Spleen (tissue), 7 donors: ENCODE data around the gene LRCH4.

Experiments
- POLR2A ChIP-seq, 3 donors: fragments of 450-650 bp; IDR thresholded peaks; one replicate each; pipeline ENCODE4 v1.5.1; 2017; ENCODE audit warnings: antibody characterized with exemption in 3 of 3, mild to moderate bottlenecking in 1 of 3
- TF ChIP-seq, protein P1 (sequence below), 11 experiments: fragments of 200-600 bp in 7 of 11; fragments of 450-650 bp in 4 of 11; sonication (generic) in 4 of 11; IDR thresholded peaks in 8 of 11; conservative IDR thresholded peaks in 3 of 11; 1 replicate in 7 of 11; 2 replicates in 4 of 11; pipeline versions ENCODE4 v1.4.0 to v1.8.0; 2016 to 2021; ENCODE audit warnings: antibody characterized with exemption in 11 of 11, inconsistent platforms in 4 of 11, mild to moderate bottlenecking in 1 of 11
- donor health status: DM: no; HTN: no; CAD: no; lungs with moderate emphysema.
- donor health status: DM: no; HTN: no; CAD: no.
- donor health status: DM: no; HTN: no; CAD: no.

DNA sequence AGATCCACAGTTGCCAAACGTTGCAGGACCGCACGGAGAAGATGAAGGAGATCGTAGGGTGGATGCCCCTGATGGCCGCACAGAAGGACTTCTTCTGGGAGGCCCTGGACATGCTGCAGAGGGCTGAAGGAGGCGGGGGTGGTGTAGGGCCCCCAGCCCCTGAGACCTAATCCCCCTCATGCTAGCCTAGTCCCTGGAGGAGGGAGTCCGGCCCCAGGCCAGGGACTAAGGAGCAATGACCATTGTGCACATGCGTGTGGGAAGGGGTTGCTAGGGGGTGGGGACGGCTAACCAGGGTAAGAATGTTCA, 14.8 kb upstream of the LRCH4 start:
- TF ChIP-seq, protein P1, sequence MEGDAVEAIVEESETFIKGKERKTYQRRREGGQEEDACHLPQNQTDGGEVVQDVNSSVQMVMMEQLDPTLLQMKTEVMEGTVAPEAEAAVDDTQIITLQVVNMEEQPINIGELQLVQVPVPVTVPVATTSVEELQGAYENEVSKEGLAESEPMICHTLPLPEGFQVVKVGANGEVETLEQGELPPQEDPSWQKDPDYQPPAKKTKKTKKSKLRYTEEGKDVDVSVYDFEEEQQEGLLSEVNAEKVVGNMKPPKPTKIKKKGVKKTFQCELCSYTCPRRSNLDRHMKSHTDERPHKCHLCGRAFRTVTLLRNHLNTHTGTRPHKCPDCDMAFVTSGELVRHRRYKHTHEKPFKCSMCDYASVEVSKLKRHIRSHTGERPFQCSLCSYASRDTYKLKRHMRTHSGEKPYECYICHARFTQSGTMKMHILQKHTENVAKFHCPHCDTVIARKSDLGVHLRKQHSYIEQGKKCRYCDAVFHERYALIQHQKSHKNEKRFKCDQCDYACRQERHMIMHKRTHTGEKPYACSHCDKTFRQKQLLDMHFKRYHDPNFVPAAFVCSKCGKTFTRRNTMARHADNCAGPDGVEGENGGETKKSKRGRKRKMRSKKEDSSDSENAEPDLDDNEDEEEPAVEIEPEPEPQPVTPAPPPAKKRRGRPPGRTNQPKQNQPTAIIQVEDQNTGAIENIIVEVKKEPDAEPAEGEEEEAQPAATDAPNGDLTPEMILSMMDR (IDR thresholded peaks at IDR 0.05 in 8 of 11, conservative IDR thresholded peaks at IDR 0.05 in 3 of 11) = no peak
- no peak for TF ChIP-seq POLR2A (IDR thresholded peaks at IDR 0.05)
